HepG2 (cell line): ENCODE data around the gene SNED1. TPM values are rescaled to one million over a fixed set of nuclear protein-coding genes. Genes with fewer than 3 reads are reported as not detected.

Experiments used
- AHR ChIP-seq: IDR thresholded peaks from 2 replicates; pipeline ENCODE4 v1.6.1; 2018; ENCODE audit warnings: missing genetic modification reagents, missing compliant biosample characterization
- ARNTL ChIP-seq: sonication (generic); formaldehyde crosslinking; IDR thresholded peaks from 2 replicates; pipeline ENCODE4 v1.4.0; 2020; ENCODE audit warnings: mild to moderate bottlenecking, missing genetic modification reagents
- ATF4 ChIP-seq, 2 experiments: fragments of 450-650 bp in 1 of 2; sonication (generic) in 1 of 2; formaldehyde crosslinking; IDR thresholded peaks; 2 replicates each; pipeline versions ENCODE4 v1.5.0 to v1.8.0; 2020 to 2022; ENCODE audit warnings: mild to moderate bottlenecking in 1 of 2, missing genetic modification reagents in 1 of 2
- CC2D1A ChIP-seq: sonication (generic); formaldehyde crosslinking; IDR thresholded peaks from 2 replicates; pipeline ENCODE4 v1.8.1; 2023; ENCODE audit warnings: mild to moderate bottlenecking, missing genetic modification reagents
- CREB1 ChIP-seq, 2 experiments: fragments of 450-650 bp in 1 of 2; IDR thresholded peaks; 2 replicates each; pipeline ENCODE4 v1.6.1; 2016 to 2017; ENCODE audit warnings: control low read depth in 1 of 2, mild to moderate bottlenecking in 1 of 2, missing compliant biosample characterization in 1 of 2, missing genetic modification characterization in 1 of 2
- DR1 ChIP-seq: sonication (generic); formaldehyde crosslinking; IDR thresholded peaks from 2 replicates; pipeline ENCODE4 v1.8.0; 2021; ENCODE audit warnings: mild to moderate bottlenecking, missing genetic modification reagents, inconsistent platforms
- IRF9 ChIP-seq: sonication (generic); formaldehyde crosslinking; IDR thresholded peaks from 2 replicates; pipeline ENCODE4 v1.8.0; 2022; ENCODE audit warnings: missing genetic modification reagents, mild to moderate bottlenecking, borderline replicate concordance
- JUNB ChIP-seq: sonication (generic); formaldehyde crosslinking; IDR thresholded peaks from 2 replicates; pipeline ENCODE4 v1.8.0; 2022; ENCODE audit warnings: missing genetic modification reagents, mild to moderate bottlenecking, borderline replicate concordance
- KMT2B ChIP-seq: IDR thresholded peaks from 2 replicates; pipeline ENCODE4 v1.6.1; 2016; ENCODE audit warnings: missing genetic modification reagents, missing compliant biosample characterization
- NFYB ChIP-seq: sonication (generic); formaldehyde crosslinking; IDR thresholded peaks from 2 replicates; pipeline ENCODE4 v1.4.0; 2020; ENCODE audit warnings: missing genetic modification reagents
- NPAS2 ChIP-seq: sonication (generic); formaldehyde crosslinking; IDR thresholded peaks from 2 replicates; pipeline ENCODE4 v1.8.0; 2022; ENCODE audit warnings: mild to moderate bottlenecking, missing genetic modification reagents, borderline replicate concordance
- SRSF9 ChIP-seq: fragments of 200-400 bp; formaldehyde crosslinking; IDR thresholded peaks from 2 replicates; pipeline ENCODE4 v1.6.1; 2018; ENCODE audit warnings: borderline replicate concordance, mild to moderate bottlenecking, low read depth, low read length; ENCODE audit not compliant: insufficient read depth, poor library complexity, severe bottlenecking
- TARDBP ChIP-seq: sonication (generic); formaldehyde crosslinking; IDR thresholded peaks from 2 replicates; pipeline ENCODE4 v1.8.0; 2022; ENCODE audit warnings: mild to moderate bottlenecking, missing genetic modification reagents
- ZMAT3 ChIP-seq: sonication (generic); formaldehyde crosslinking; conservative IDR thresholded peaks from 2 replicates; pipeline ENCODE4 v1.7.0; 2021; ENCODE audit warnings: missing genetic modification reagents
- ZNF317 ChIP-seq: sonication (generic); formaldehyde crosslinking; IDR thresholded peaks from 2 replicates; pipeline ENCODE4 v1.5.0; 2020; ENCODE audit warnings: mild to moderate bottlenecking, missing genetic modification reagents
- ZNF552 ChIP-seq: sonication (generic); formaldehyde crosslinking; IDR thresholded peaks from 2 replicates; pipeline ENCODE4 v1.9.0; 2022; ENCODE audit warnings: missing genetic modification reagents, mild to moderate bottlenecking, borderline replicate concordance
- ZNF562 ChIP-seq: sonication (generic); formaldehyde crosslinking; IDR thresholded peaks from 2 replicates; pipeline ENCODE4 v1.8.0; 2022; ENCODE audit warnings: missing genetic modification reagents, borderline replicate concordance
- ZNF597 ChIP-seq: sonication (generic); formaldehyde crosslinking; IDR thresholded peaks from 2 replicates; pipeline ENCODE4 v1.5.0; 2020; ENCODE audit warnings: missing genetic modification reagents
- ZNF660 ChIP-seq: sonication (generic); formaldehyde crosslinking; IDR thresholded peaks from 2 replicates; pipeline ENCODE4 v1.5.1; 2020; ENCODE audit warnings: mild to moderate bottlenecking, low read depth, missing genetic modification reagents, borderline replicate concordance
- ZNF674 ChIP-seq: sonication (generic); formaldehyde crosslinking; IDR thresholded peaks from 2 replicates; pipeline ENCODE4 v1.5.0; 2020; ENCODE audit warnings: low read depth, mild to moderate bottlenecking, missing genetic modification reagents
- ZNF839 ChIP-seq: sonication (generic); formaldehyde crosslinking; IDR thresholded peaks from 2 replicates; pipeline ENCODE4 v1.4.0; 2020; ENCODE audit warnings: missing genetic modification reagents, mild to moderate bottlenecking, borderline replicate concordance
- polyA plus RNA-seq, 8 experiments: library from polyadenylated mRNA; depleted of rRNA in 3 of 8; stranded (reverse) in 7 of 8; unstranded in 1 of 8; fragments of >200 nt; fragmentation: Illumina TruSeq in 4 of 8; extraction: Trizol in 4 of 8; gene quantifications; 2 replicates each; pipeline versions ENCODE4 v1.2.1 to v1.2.3, GENCODE V29; 2011 to 2016; ENCODE audit warnings: low read depth in 4 of 8, missing spikeins in 1 of 8, mixed read lengths in 1 of 8; ENCODE audit not compliant: insufficient read depth in 1 of 8
- total RNA-seq, 5 experiments: library from RNA; depleted of rRNA; stranded (reverse); fragments of >200 nt; fragmentation: Illumina TruSeq; extraction: Trizol; gene quantifications; 2 replicates each; pipeline ENCODE4 v1.2.3, GENCODE V29; 2016; ENCODE audit warnings: low read depth in 1 of 5
- TF ChIP-seq, protein P1 (sequence below): sonication (generic); formaldehyde crosslinking; IDR thresholded peaks from 2 replicates; pipeline ENCODE4 v1.4.0; 2020; ENCODE audit warnings: missing genetic modification reagents
- TF ChIP-seq, protein P2 (sequence below): IDR thresholded peaks from 2 replicates; pipeline ENCODE4 v1.6.1; 2016; ENCODE audit warnings: missing genetic modification reagents, missing compliant biosample characterization

The SNED1 gene
- total and polyA plus RNA-seq, 2 of the 13 experiments (the other 11 are each of a cell fraction or from before 2014, with no cell fraction given): 0.15 to 0.65 TPM

GRCh38 chr2:241102239-241102803 lies 103.9 kb downstream of the SNED1 start, which contains the start of gene MTERF4 (continued):
- TF ChIP-seq TARDBP (CRISPR knock-in tag): peak; percentile 99
- no peak for TF ChIP-seq NPAS2 (CRISPR knock-in tag)
- TF ChIP-seq ZMAT3 (CRISPR knock-in tag): peak; percentile 99
- TF ChIP-seq, protein P1, sequence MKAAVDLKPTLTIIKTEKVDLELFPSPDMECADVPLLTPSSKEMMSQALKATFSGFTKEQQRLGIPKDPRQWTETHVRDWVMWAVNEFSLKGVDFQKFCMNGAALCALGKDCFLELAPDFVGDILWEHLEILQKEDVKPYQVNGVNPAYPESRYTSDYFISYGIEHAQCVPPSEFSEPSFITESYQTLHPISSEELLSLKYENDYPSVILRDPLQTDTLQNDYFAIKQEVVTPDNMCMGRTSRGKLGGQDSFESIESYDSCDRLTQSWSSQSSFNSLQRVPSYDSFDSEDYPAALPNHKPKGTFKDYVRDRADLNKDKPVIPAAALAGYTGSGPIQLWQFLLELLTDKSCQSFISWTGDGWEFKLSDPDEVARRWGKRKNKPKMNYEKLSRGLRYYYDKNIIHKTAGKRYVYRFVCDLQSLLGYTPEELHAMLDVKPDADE (CRISPR knock-in tag): no peak
- TF ChIP-seq CREB1 (IDR thresholded peaks at IDR 0.05): peak; percentile 83
- TF ChIP-seq CREB1 (CRISPR knock-in tag; IDR thresholded peaks at IDR 0.05): peak; percentile 54; the same call in 1 of the 2 replicates
- peak; percentile 95 for TF ChIP-seq ZNF839
- TF ChIP-seq ZNF317 (CRISPR knock-in tag): peak; percentile 95
- peak; percentile 62; the same call in 1 of the 2 replicates for TF ChIP-seq ARNTL (CRISPR knock-in tag)
- TF ChIP-seq JUNB (CRISPR knock-in tag): no peak; the same call in 1 of the 2 replicates
- peak; percentile 95 for TF ChIP-seq DR1 (CRISPR knock-in tag)
- TF ChIP-seq CC2D1A (CRISPR knock-in tag): 0 out of 2 replicates have a peak, but pooled peaks have one; percentile 92
- peak; percentile 97 for TF ChIP-seq ZNF552 (CRISPR knock-in tag)
- peak; percentile 55 for TF ChIP-seq NFYB (CRISPR knock-in tag)
- TF ChIP-seq SRSF9: no peak
- TF ChIP-seq AHR (CRISPR knock-in tag): peak; percentile 99
- TF ChIP-seq KMT2B: peak; percentile 100
- TF ChIP-seq ZNF562 (CRISPR knock-in tag): no peak
- TF ChIP-seq, protein P2, sequence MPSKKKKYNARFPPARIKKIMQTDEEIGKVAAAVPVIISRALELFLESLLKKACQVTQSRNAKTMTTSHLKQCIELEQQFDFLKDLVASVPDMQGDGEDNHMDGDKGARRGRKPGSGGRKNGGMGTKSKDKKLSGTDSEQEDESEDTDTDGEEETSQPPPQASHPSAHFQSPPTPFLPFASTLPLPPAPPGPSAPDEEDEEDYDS (CRISPR knock-in tag): peak; percentile 89
- peak in 1 of 2 experiments; percentile 83; a peak in 2 of 4 replicates for TF ChIP-seq ATF4 (CRISPR knock-in tag; IDR thresholded peaks at IDR 0.05)
- peak; percentile 81; the same call in 1 of the 2 replicates for TF ChIP-seq ZNF674
- TF ChIP-seq IRF9 (CRISPR knock-in tag): peak; percentile 99
- 0 out of 2 replicates have a peak, but pooled peaks have one; percentile 63 for TF ChIP-seq ZNF660
- peak; percentile 83; the same call in 1 of the 2 replicates for TF ChIP-seq ZNF597
